IPS-20b (cell line): ENCODE measurements around the gene TOMT.

Experiments used
- H3K27ac ChIP-seq: one replicate; pipeline ENCODE4 v1.5.1; 2013; ENCODE audit warnings: low read length
- H3K27me3 ChIP-seq: 2 replicates; pipeline ENCODE4 v1.6.1; 2013; ENCODE audit warnings: mild to moderate bottlenecking, low read length, inconsistent platforms; ENCODE audit not compliant: insufficient read depth
- H3K36me3 ChIP-seq: 2 replicates; pipeline ENCODE4 v1.6.1; 2013; ENCODE audit warnings: low read depth, mild to moderate bottlenecking, inconsistent platforms, low read length, moderate library complexity; ENCODE audit not compliant: insufficient read depth
- H3K4me1 ChIP-seq: 2 replicates; pipeline ENCODE4 v1.6.1; 2013; ENCODE audit warnings: mild to moderate bottlenecking, control low read depth, inconsistent platforms, low read length, moderate library complexity; ENCODE audit not compliant: insufficient read depth
- H3K4me3 ChIP-seq: 2 replicates; pipeline ENCODE4 v1.5.1; 2013; ENCODE audit warnings: mild to moderate bottlenecking, low read length, inconsistent platforms
- H3K9ac ChIP-seq: 2 replicates; pipeline ENCODE4 v1.6.1; 2013; ENCODE audit warnings: low read depth, mild to moderate bottlenecking, inconsistent platforms, low read length, moderate library complexity
- H3K9me3 ChIP-seq: 2 replicates; pipeline ENCODE4 v1.6.1; 2013; ENCODE audit warnings: mild to moderate bottlenecking, low read depth, low read length, inconsistent platforms; ENCODE audit not compliant: insufficient read depth

The TOMT gene

DNA sequence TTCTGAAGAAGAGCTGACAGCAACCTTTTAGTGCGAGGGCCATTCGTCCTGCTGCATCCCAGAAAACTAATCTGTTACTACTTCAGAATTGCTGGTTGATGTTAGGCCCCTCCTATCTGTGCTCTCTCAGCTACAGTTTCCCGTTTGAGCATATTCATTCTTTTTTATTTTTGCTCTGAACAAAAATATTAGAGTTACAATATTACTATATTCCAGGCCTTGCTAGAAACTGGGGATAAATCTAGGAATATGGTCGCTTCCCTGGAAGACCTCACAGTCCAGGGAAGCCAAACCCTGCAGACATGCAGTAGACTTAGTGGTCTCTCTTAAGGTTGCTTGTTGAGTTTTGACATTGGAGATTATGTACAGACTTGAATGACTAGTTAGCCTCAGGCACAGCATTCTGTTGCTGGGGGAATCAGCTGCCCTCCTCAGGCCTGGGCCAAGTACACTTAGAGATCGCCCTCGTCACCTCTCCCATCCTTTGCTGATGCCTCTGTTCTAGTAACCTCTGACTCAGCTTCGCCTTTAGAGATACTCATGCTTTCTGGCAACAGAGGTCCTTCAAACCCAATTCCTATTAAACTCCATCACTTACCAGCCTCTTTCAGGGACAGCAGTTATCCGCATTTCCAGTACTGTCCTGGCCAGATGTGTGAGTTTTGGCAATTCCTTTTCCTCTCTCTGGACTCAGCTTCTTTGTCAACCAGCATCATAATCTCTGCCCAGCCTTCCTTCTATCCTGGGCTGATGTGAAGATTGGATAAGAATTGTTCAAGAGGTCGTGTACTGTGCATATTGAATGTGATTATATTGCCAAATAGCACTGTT lies 7.5 kb downstream of the TOMT start:
- H3K4me1 ChIP-seq: peaks cover 5% of the 10 kb centered on the region; the same call in 1 of the 2 replicates
- H3K4me3 ChIP-seq: peak overlapping the region; percentile 91
- peak overlapping the region; percentile 99 for H3K9ac ChIP-seq
- peaks cover 10% of the 10 kb centered on the region for H3K36me3 ChIP-seq
- no peaks in the 10 kb centered on the region for H3K9me3 ChIP-seq
- H3K27me3 ChIP-seq: peaks cover 38% of the 10 kb centered on the region
- H3K27ac ChIP-seq: peak overlapping the region; percentile 99

DNA sequence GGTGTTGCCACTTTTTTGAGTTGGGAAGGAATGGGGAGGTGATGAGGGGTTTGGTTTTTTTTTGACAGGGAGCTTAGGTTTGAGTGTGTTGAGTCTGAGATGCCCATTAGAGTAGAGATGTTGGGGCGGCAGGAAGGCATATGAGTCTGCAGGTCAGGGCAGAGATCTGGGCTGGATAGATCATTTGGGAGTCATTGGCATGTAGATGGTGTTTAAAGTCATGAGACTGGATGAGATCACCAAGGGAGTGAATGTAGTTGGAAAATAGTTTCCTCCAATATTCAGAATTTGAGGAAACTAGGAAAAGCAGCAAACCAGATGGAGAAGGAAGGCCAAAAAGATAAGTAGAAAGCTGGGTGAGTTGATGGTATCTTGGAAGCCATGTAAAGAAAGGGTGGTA lies 8.8 kb downstream of the TOMT start:
- Histone ChIP-seq H3K4me3 (no peak overlapping the region), H3K4me1 (peaks cover 5% of the 10 kb centered on the region; the same call in 1 of the 2 replicates), H3K9me3 (no peaks in the 10 kb centered on the region), H3K36me3 (peaks cover 5% of the 10 kb centered on the region), H3K9ac (no peak overlapping the region), H3K27me3 (peaks cover 41% of the 10 kb centered on the region), H3K27ac (no peak overlapping the region)

DNA sequence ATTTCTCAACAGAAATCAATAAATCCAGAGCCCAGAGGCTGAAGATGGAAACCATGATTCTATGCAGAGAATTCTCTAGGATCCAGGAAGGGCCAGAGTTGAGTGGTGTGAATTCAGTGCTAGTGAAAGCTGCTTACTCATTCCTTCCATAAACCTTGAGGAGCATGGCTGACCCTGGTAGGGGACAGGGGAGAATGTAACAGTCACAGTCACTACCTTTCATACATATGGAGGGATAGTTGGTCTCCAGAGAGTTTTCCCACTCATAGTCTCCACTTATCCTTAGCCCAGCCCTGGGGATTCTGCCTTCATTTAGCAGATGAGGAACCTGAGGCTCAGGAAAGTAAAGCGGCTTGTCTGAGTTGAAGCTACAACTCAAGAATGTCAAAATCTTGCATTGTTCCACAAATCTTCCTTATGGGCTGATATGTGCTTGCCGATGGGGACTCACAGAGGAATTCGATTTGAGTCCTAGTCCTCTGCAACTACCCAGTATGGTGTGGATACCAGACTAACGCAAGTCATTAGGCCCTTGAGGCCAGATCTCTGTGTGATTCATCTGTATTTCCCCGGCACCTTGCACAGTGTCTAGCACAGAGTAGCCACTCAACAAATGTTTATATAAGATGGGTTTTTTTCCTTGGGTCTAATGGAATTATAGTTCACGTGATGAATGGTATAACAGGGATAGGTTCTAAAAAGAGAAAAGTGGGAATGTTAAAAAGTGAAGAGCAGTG lies 10.5 kb downstream of the TOMT start:
- H3K4me1 ChIP-seq: peaks cover 5% of the 10 kb centered on the region; the same call in 1 of the 2 replicates
- H3K27ac ChIP-seq: no peak overlapping the region

DNA sequence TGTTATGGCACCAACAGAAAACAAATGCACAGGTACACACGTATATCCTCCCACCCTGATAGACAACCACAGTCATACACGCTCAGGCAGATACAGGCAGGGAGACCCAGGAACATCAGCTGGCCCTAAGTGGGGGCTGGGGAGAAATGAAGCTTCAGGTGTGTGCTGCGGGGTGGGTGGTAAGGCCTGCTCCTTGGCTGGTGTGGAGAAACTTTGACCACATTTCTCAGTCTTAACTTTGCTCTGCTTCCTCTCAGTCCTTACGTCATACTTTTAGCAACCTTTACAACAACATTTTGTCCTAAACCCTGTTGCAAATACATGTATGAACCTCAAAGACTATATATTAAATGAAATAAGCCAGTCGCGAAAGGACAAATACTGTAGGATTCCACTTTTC lies 13.5 kb downstream of the TOMT start:
- no peak overlapping the region for H3K4me3 ChIP-seq
- no peaks in the 10 kb centered on the region for H3K4me1 ChIP-seq

More for the DNA sequence above, 10.5 kb downstream of the TOMT start:
- peaks cover 41% of the 10 kb centered on the region for H3K27me3 ChIP-seq
- H3K4me3 ChIP-seq: no peak overlapping the region
- H3K9me3 ChIP-seq: no peaks in the 10 kb centered on the region
- no peaks in the 10 kb centered on the region for H3K36me3 ChIP-seq
- H3K9ac ChIP-seq: no peak overlapping the region

DNA sequence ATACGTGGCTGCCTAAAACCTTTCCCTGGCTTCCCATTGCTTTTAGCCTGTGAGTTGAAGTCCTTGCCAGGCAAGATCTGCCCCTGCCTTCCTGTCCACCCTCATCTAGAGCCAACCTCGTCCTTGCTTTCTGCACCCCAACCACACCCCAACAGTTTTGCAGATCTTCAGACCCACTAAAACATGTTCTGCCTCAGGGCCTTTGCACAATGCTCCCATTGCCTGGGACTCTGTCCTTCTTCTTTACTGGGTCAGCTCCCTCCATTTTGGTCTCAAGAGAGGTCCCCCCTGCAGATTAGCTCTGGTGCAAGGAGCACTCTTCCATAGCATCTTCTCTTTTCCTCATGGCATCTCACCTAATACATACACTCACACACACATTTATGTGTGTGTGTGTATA lies 15.2 kb downstream of the TOMT start:
- no peak overlapping the region for H3K27ac ChIP-seq
- no peaks in the 10 kb centered on the region for H3K4me1 ChIP-seq
- no peak overlapping the region for H3K9ac ChIP-seq
- H3K27me3 ChIP-seq: peaks cover 22% of the 10 kb centered on the region; the same call in 1 of the 2 replicates
- H3K9me3 ChIP-seq: peaks cover 2% of the 10 kb centered on the region; the same call in 1 of the 2 replicates
- no peak overlapping the region for H3K4me3 ChIP-seq
- no peaks in the 10 kb centered on the region for H3K36me3 ChIP-seq

More for the DNA sequence above, 13.5 kb downstream of the TOMT start:
- no peaks in the 10 kb centered on the region for H3K36me3 ChIP-seq
- no peak overlapping the region for H3K27ac ChIP-seq
- H3K9me3 ChIP-seq: no peaks in the 10 kb centered on the region; the same call in 1 of the 2 replicates
- H3K27me3 ChIP-seq: peaks cover 39% of the 10 kb centered on the region
- no peak overlapping the region; the same call in 1 of the 2 replicates for H3K9ac ChIP-seq

DNA sequence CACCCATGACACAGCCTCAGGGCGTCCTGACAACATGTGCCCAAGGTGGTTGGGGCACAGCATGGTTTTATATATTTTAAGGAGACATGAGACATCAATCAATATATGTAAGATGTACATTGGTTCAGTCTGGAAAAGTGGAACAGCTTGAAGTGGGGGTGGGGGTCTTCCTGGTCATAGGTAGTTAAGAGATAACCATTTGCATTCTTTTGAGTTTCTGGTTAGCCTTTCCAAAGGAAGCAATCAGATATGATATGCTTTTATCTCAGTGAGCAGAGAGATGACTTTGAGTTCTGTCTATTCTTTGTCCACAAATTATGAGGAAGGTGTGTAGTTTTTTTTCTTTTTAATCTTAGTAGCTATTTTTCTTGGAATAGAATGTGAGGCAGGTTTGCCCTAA lies 16.9 kb downstream of the TOMT start:
- no peak overlapping the region for H3K9ac ChIP-seq
- no peaks in the 10 kb centered on the region for H3K36me3 ChIP-seq
- H3K27ac ChIP-seq: no peak overlapping the region
- peaks cover 14% of the 10 kb centered on the region for H3K9me3 ChIP-seq
- H3K4me1 ChIP-seq: no peaks in the 10 kb centered on the region
- no peak overlapping the region for H3K4me3 ChIP-seq
- H3K27me3 ChIP-seq: peaks cover 5% of the 10 kb centered on the region; the same call in 1 of the 2 replicates

DNA sequence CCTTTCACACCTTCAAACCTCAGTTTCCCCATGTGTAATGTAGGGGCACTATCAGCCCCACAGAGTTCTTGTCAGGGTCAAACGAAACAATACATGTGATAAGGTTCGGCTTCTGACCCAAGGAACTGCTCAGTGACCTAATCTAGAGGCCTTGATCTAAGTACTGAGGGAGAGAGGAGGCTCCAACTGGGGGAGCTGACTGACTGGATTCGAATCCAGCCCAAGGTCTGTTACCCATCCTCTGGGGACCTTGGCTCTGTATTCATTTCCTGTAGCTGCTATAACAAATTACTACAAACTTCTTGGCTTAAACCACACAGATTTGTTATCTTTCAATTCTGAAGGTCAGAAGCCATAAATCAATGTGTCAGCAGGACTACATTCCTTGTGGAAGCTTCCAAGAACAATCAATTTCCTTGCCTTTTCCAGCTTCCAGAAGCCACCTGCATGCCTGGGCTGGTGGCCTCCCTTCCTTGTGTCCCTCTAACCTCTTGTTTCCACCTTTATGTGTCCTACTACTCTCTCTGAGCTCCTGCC lies 17.5 kb downstream of the TOMT start:
- no peak overlapping the region for H3K9ac ChIP-seq
- H3K9me3 ChIP-seq: peaks cover 20% of the 10 kb centered on the region
- no peaks in the 10 kb centered on the region for H3K4me1 ChIP-seq
- H3K27me3 ChIP-seq: peaks cover 4% of the 10 kb centered on the region; the same call in 1 of the 2 replicates
- no peak overlapping the region for H3K4me3 ChIP-seq
- no peak overlapping the region for H3K27ac ChIP-seq
- H3K36me3 ChIP-seq: no peaks in the 10 kb centered on the region

DNA sequence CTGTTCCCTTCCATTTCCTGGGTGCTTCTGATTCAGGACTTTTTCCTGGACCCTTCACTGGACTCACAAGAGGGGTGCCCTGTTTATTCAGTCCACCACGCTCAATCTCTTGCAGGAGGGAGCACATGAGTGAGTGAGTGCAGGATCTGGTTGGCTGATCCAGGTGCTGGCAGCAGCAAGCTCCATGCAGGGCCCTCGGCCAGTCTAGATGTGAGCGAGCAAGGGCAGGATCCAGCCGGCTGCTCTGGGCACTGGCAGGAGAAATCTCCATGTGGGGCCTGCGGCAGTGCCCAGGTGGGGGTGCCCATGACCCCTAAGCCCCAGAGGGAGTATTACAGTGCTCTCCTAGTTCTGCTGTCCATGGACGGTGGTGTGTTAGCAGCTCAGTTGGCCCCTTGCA lies 18.3 kb downstream of the TOMT start:
- peaks cover 4% of the 10 kb centered on the region; the same call in 1 of the 2 replicates for H3K27me3 ChIP-seq
- H3K27ac ChIP-seq: no peak overlapping the region
- no peak overlapping the region for H3K4me3 ChIP-seq
- no peaks in the 10 kb centered on the region for H3K4me1 ChIP-seq
- H3K9me3 ChIP-seq: peaks cover 28% of the 10 kb centered on the region
- H3K9ac ChIP-seq: no peak overlapping the region
- H3K36me3 ChIP-seq: no peaks in the 10 kb centered on the region

DNA sequence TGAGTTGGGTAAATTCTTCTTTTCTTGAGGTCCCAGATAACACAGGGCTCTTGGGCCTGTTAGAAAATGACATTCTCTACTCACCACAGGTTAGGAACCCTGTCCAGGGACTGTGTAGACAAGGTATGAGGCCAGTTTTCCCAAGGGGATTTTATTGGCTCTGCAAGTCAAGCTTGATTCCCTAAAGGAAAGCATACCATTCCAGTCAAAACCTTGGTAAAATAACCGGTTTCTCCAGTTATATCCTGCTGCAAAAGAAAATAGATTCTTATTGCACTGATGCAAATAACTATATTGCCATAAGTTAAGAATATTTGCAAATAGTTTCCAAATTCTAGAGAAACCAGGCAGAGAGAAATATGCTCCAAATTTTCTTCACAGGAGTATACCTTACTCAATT lies 20.2 kb downstream of the TOMT start:
- peaks cover 41% of the 10 kb centered on the region for H3K9me3 ChIP-seq
- H3K4me3 ChIP-seq: no peak overlapping the region
- H3K36me3 ChIP-seq: no peaks in the 10 kb centered on the region
- H3K27ac ChIP-seq: no peak overlapping the region
- no peaks in the 10 kb centered on the region for H3K27me3 ChIP-seq
- H3K9ac ChIP-seq: no peak overlapping the region
- no peaks in the 10 kb centered on the region for H3K4me1 ChIP-seq

DNA sequence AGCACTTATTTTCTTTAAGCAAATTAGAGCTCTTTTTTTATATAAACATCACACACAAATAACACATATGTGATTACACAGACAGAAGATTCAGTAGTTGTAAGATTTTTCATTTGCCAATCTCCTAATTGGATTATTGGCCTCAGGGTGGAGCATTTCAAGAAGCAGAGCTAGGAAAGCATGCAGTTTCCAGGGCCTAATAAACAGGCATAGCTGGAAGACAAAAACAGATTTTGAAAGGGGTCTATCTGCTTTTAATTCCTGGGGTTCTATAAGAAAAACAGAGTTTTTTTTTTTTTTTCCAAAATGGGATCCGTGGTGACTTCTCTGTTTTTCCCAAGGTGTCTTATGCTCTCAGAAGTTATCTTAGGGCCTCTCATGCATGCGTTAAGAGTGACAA lies 22.2 kb downstream of the TOMT start:
- H3K27me3 ChIP-seq: peaks cover 15% of the 10 kb centered on the region
- no peak overlapping the region for H3K4me3 ChIP-seq
- H3K9ac ChIP-seq: no peak overlapping the region
- peaks cover 41% of the 10 kb centered on the region for H3K9me3 ChIP-seq
- H3K36me3 ChIP-seq: no peaks in the 10 kb centered on the region
- no peaks in the 10 kb centered on the region for H3K4me1 ChIP-seq
- H3K27ac ChIP-seq: no peak overlapping the region

DNA sequence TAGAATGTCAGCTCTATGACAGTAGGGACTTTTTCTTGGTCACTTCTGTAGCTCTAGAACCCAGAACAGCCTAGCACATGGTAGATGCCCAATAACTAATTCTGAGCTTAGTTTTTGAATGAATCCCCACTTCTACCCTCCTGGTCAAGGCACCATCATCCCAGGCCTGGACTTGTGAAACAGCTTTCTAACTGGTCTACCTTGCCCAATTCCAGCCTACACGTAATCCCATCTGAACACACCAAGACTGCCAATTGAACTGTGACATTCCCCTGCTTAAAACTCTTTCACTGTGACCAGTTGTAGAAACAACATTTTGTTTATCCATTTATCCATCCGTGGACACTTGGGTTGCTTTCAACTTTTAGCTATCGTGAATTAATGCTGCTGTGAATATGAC lies 23.7 kb downstream of the TOMT start:
- H3K36me3 ChIP-seq: no peaks in the 10 kb centered on the region
- H3K9me3 ChIP-seq: peaks cover 41% of the 10 kb centered on the region
- peaks cover 24% of the 10 kb centered on the region for H3K27me3 ChIP-seq
- H3K4me1 ChIP-seq: no peaks in the 10 kb centered on the region
- H3K4me3 ChIP-seq: no peak overlapping the region
- H3K9ac ChIP-seq: no peak overlapping the region
- H3K27ac ChIP-seq: no peak overlapping the region
